AG08396 (cell line): ENCODE measurements around the gene LRTM2.

Source experiments
- DNase-seq: peaks from one replicate; pipeline ENCODE4 v3.0.0; 2012; ENCODE audit warnings: low spot score, mixed read lengths

Gene LRTM2

GRCh38 chr12:1842183-1842904 lies 22.0 kb downstream of the LRTM2 start:
- no peak for DNase-seq

GRCh38 chr12:1842905-1843640 lies 22.7 kb downstream of the LRTM2 start:
- no peak for DNase-seq

GRCh38 chr12:1843641-1844005 lies 23.3 kb downstream of the LRTM2 start:
- no peak for DNase-seq

- no peak for DNase-seq
Observed at GRCh38 chr12:1844223-1844622, 23.9 kb downstream of the LRTM2 start.

- no peak for DNase-seq
Observed at GRCh38 chr12:1844661-1845409, 24.5 kb downstream of the LRTM2 start.

- DNase-seq: no peak
Observed at GRCh38 chr12:1845427-1845826, 25.1 kb downstream of the LRTM2 start.

GRCh38 chr12:1845886-1846285 lies 25.5 kb downstream of the LRTM2 start:
- DNase-seq: no peak

GRCh38 chr12:1846421-1847405 lies 26.3 kb downstream of the LRTM2 start:
- no peak for DNase-seq

- no peak for DNase-seq
Observed at GRCh38 chr12:1847411-1847810, 27.0 kb downstream of the LRTM2 start.

- no peak for DNase-seq
Observed at GRCh38 chr12:1848146-1848545, 27.8 kb downstream of the LRTM2 start.

GRCh38 chr12:1848745-1849144 lies 28.4 kb downstream of the LRTM2 start:
- DNase-seq: no peak

GRCh38 chr12:1851151-1851701 lies 30.9 kb downstream of the LRTM2 start:
- no peak for DNase-seq

- DNase-seq: no peak
Observed at GRCh38 chr12:1852076-1852475, 31.7 kb downstream of the LRTM2 start.

- DNase-seq: no peak
Observed at GRCh38 chr12:1853716-1854115, 33.4 kb downstream of the LRTM2 start.

- no peak for DNase-seq
Observed at GRCh38 chr12:1855241-1855640, 34.9 kb downstream of the LRTM2 start.

- DNase-seq: no peak
Observed at GRCh38 chr12:1857086-1857485, 36.7 kb downstream of the LRTM2 start.

- no peak for DNase-seq
Observed at GRCh38 chr12:1857821-1858220, 37.5 kb downstream of the LRTM2 start.

GRCh38 chr12:1858456-1858855 lies 38.1 kb downstream of the LRTM2 start:
- DNase-seq: no peak

- DNase-seq: no peak
Observed at GRCh38 chr12:1859643-1860042, 39.3 kb downstream of the LRTM2 start.

GRCh38 chr12:1862973-1863372 lies 42.6 kb downstream of the LRTM2 start:
- no peak for DNase-seq

GRCh38 chr12:1863823-1864222 lies 43.5 kb downstream of the LRTM2 start:
- no peak for DNase-seq
